Naive thymus-derived CD4-positive, alpha-beta T cell (primary cell): ENCODE data around the gene PTPRG. TPM values are rescaled to one million over a fixed set of nuclear protein-coding genes. Genes with fewer than 3 reads are reported as not detected.

Experiments used
- ATAC-seq: fragments of 150-1000 bp; cut with Tn5 transposase; 2 replicates; pipeline ENCODE4 v1.10.0; 2021; ENCODE audit warnings: mild to moderate bottlenecking, moderate library complexity
- CTCF ChIA-PET: fragments of 350-600 bp; sonication (Branson Sonifier 250); formaldehyde crosslinking; loops from one replicate; lab custom pipeline; 2021; ENCODE audit warnings: antibody characterized with exemption; lab: Charles Lee
- POLR2A ChIA-PET: fragments of 350-600 bp; sonication (Branson Sonifier 250); formaldehyde crosslinking; loops from one replicate; lab custom pipeline; 2021; ENCODE audit warnings: antibody characterized with exemption, inconsistent platforms; lab: Charles Lee
- DNase-seq, 9 donors: peaks; one replicate each; pipeline versions ENCODE4 v3.0.0 to v3.0.0-alpha.2; 2020 to 2022; ENCODE audit warnings: mixed read lengths in 1 of 9
- H3K27ac ChIP-seq: one replicate; pipeline ENCODE4 v1.7.0; 2013; ENCODE audit warnings: mild to moderate bottlenecking, low read depth, low read length, moderate library complexity
- H3K27me3 ChIP-seq, 2 donors: one replicate each; pipeline ENCODE4 v1.7.0; 2013; ENCODE audit warnings: low read length in 2 of 2, mild to moderate bottlenecking in 2 of 2, moderate library complexity in 2 of 2; ENCODE audit not compliant: control insufficient read depth in 2 of 2, insufficient read depth in 2 of 2
- H3K36me3 ChIP-seq, 3 experiments: 1 replicate in 2 of 3; 2 replicates in 1 of 3; pipeline ENCODE4 v1.7.0; 2013; ENCODE audit warnings: low read length in 3 of 3, mild to moderate bottlenecking in 3 of 3, moderate library complexity in 1 of 3; ENCODE audit not compliant: insufficient read depth in 3 of 3, control insufficient read depth in 2 of 3
- H3K4me1 ChIP-seq, 2 donors: one replicate each; pipeline ENCODE4 v1.7.0; 2013; ENCODE audit warnings: low read length in 2 of 2, mild to moderate bottlenecking in 2 of 2, moderate library complexity in 1 of 2; ENCODE audit not compliant: control insufficient read depth in 2 of 2, insufficient read depth in 2 of 2
- H3K4me3 ChIP-seq: 2 replicates; pipeline ENCODE4 v1.7.0; 2013; ENCODE audit warnings: mild to moderate bottlenecking, low read length
- H3K9me3 ChIP-seq, 3 experiments: 1 replicate in 2 of 3; 2 replicates in 1 of 3; pipeline ENCODE4 v1.7.0; 2013; ENCODE audit warnings: low read length in 3 of 3; ENCODE audit not compliant: control insufficient read depth in 2 of 3
- H3K27ac Mint-ChIP-seq, 9 donors: one replicate each; pipeline ENCODE4 v1.8.0; 2020 to 2022; ENCODE audit warnings: mixed read lengths in 9 of 9, mild to moderate bottlenecking in 8 of 9, moderate library complexity in 5 of 9, inconsistent platforms in 2 of 9
- H3K27me3 Mint-ChIP-seq, 5 donors: one replicate each; pipeline ENCODE4 v1.8.0; 2021 to 2022; ENCODE audit warnings: mixed read lengths in 5 of 5, mild to moderate bottlenecking in 1 of 5
- H3K36me3 Mint-ChIP-seq, 5 donors: one replicate each; pipeline ENCODE4 v1.8.0; 2020 to 2022; ENCODE audit warnings: mixed read lengths in 5 of 5, mild to moderate bottlenecking in 3 of 5, inconsistent platforms in 1 of 5
- H3K4me1 Mint-ChIP-seq, 7 donors: one replicate each; pipeline ENCODE4 v1.8.0; 2020 to 2022; ENCODE audit warnings: mixed read lengths in 7 of 7, mild to moderate bottlenecking in 3 of 7, inconsistent platforms in 1 of 7
- H3K4me3 Mint-ChIP-seq, 10 donors: one replicate each; pipeline ENCODE4 v1.8.0; 2020 to 2022; ENCODE audit warnings: mild to moderate bottlenecking in 10 of 10, mixed read lengths in 10 of 10, moderate library complexity in 6 of 10, inconsistent platforms in 2 of 10
- H3K9me3 Mint-ChIP-seq, 11 donors: one replicate each; pipeline ENCODE4 v1.8.0; 2020 to 2022; ENCODE audit warnings: mixed read lengths in 11 of 11, mild to moderate bottlenecking in 4 of 11, inconsistent platforms in 1 of 11, moderate library complexity in 1 of 11
- intact Hi-C, 2 donors: fragments of 100-400 bp; cut with micrococcal nuclease; formaldehyde crosslinking; loops; one replicate each; pipeline ENCODE4 v1.15.1; 2023
- polyA plus RNA-seq, 2 donors: library from polyadenylated mRNA; unstranded; fragments of 300-500 nt; fragmentation: Illumina TruSeq; gene quantifications; one replicate each; pipeline ENCODE4 v1.2.3, GENCODE V29; 2021
- total RNA-seq, 6 experiments: library from RNA in 5 of 6; stranded (reverse) in 5 of 6; gene quantifications; 1 replicate in 5 of 6; 2 replicates in 1 of 6; pipeline ENCODE4 v1.2.3 and lab custom pipeline; 2021 to 2026

The PTPRG gene
- total and polyA plus RNA-seq, 7 experiments from 2014 or later: 0.17 to 1.7 TPM; not detected in 5

- Mint-ChIP-seq H3K9me3 (peaks cover 0 to 18% (median 5%) of the 10 kb centered on the region in 11 donors), H3K27ac (peak overlapping the region in 1 of 9 donors; percentile 68), H3K4me1 (peaks cover 0 to 25% (median 15%) of the 10 kb centered on the region in 7 donors), H3K36me3 (no peaks in the 10 kb centered on the region), H3K4me3 (peak overlapping the region; percentile 18 to 93 (median 62)), H3K27me3 (peaks cover 65 to 76% (median 71%) of the 10 kb centered on the region in 5 donors)
- Histone ChIP-seq H3K9me3 (no peaks in the 10 kb centered on the region), H3K4me3 (no peak overlapping the region), H3K27me3 (peaks cover 0 to 3% of the 10 kb centered on the region in 2 donors), H3K27ac (no peak overlapping the region), H3K4me1 (no peaks in the 10 kb centered on the region), H3K36me3 (no peaks in the 10 kb centered on the region)
- ATAC-seq (no peak), DNase-seq (peak in 1 of 9 donors; percentile 64)
- CTCF ChIA-PET: no interaction called here
- intact Hi-C loops: loop anchor here in 1 of 2 donors (2.0 kb wide), 1 partner anchor 40 kb away; no protein-coding TSS in a partner anchor
- POLR2A ChIA-PET: no interaction called here
Measured at GRCh38 chr3:61560517-61561373, 626 bp upstream of the PTPRG start.

- Histone ChIP-seq H3K4me1 (no peaks in the 10 kb centered on the region), H3K27me3 (peaks cover 0 to 3% of the 10 kb centered on the region in 2 donors), H3K9me3 (no peaks in the 10 kb centered on the region), H3K36me3 (no peaks in the 10 kb centered on the region), H3K27ac (no peak overlapping the region), H3K4me3 (no peak overlapping the region)
- POLR2A ChIA-PET: no interaction called here
- H3K27me3 Mint-ChIP-seq: peaks cover 63 to 77% (median 72%) of the 10 kb centered on the region in 5 donors
- DNase-seq (peak in 1 of 9 donors; percentile 27), ATAC-seq (no peak)
- peak overlapping the region in 7 of 10 donors; percentile 21 to 81 (median 34) for H3K4me3 Mint-ChIP-seq
- peaks cover 0 to 10% (median 5%) of the 10 kb centered on the region in 11 donors for H3K9me3 Mint-ChIP-seq
- intact Hi-C loops: no loop called here
- H3K36me3 Mint-ChIP-seq: no peaks in the 10 kb centered on the region
- CTCF ChIA-PET: no interaction called here
- H3K27ac Mint-ChIP-seq: no peak overlapping the region
- H3K4me1 Mint-ChIP-seq: peaks cover 0 to 25% (median 15%) of the 10 kb centered on the region in 7 donors
Measured at GRCh38 chr3:61562042-61562720, 810 bp downstream of the PTPRG start.

GRCh38 chr3:61562721-61563312 is 1.4 kb downstream of the PTPRG start:
- H3K27ac Mint-ChIP-seq: no peak overlapping the region
- no peaks in the 10 kb centered on the region for H3K36me3 Mint-ChIP-seq
- H3K27ac ChIP-seq: no peak overlapping the region
- H3K27me3 Mint-ChIP-seq: peaks cover 58 to 76% (median 68%) of the 10 kb centered on the region in 5 donors
- DNase-seq: peak in 1 of 9 donors; percentile 24
- H3K4me3 ChIP-seq: no peak overlapping the region
- ATAC-seq: no peak
- no peaks in the 10 kb centered on the region for H3K9me3 ChIP-seq
- peaks cover 0 to 3% of the 10 kb centered on the region in 2 donors for H3K27me3 ChIP-seq
- H3K4me1 ChIP-seq: no peaks in the 10 kb centered on the region
- peaks cover 0 to 25% (median 15%) of the 10 kb centered on the region in 7 donors for H3K4me1 Mint-ChIP-seq
- intact Hi-C loops: no loop called here
- H3K9me3 Mint-ChIP-seq: peaks cover 0 to 10% (median 5%) of the 10 kb centered on the region in 11 donors
- peak overlapping the region in 7 of 10 donors; percentile 21 to 81 (median 34) for H3K4me3 Mint-ChIP-seq
- no peaks in the 10 kb centered on the region for H3K36me3 ChIP-seq
- CTCF ChIA-PET: no interaction called here
- POLR2A ChIA-PET: no interaction called here

GRCh38 chr3:61563313-61564271 is 2.2 kb downstream of the PTPRG start:
- CTCF ChIA-PET: no interaction called here
- H3K4me3 Mint-ChIP-seq: peak overlapping the region in 6 of 10 donors; percentile 9 to 81 (median 37)
- DNase-seq (peak in 1 of 9 donors; percentile 22), ATAC-seq (no peak)
- POLR2A ChIA-PET: no interaction called here
- intact Hi-C loops: no loop called here
- Histone ChIP-seq H3K4me3 (no peak overlapping the region), H3K4me1 (no peaks in the 10 kb centered on the region), H3K36me3 (no peaks in the 10 kb centered on the region), H3K9me3 (no peaks in the 10 kb centered on the region), H3K27ac (no peak overlapping the region), H3K27me3 (peaks cover 0 to 3% of the 10 kb centered on the region in 2 donors)
- H3K36me3 Mint-ChIP-seq: no peaks in the 10 kb centered on the region
- peaks cover 0 to 8% (median 3%) of the 10 kb centered on the region in 11 donors for H3K9me3 Mint-ChIP-seq
- H3K4me1 Mint-ChIP-seq: peaks cover 0 to 25% (median 15%) of the 10 kb centered on the region in 7 donors
- no peak overlapping the region for H3K27ac Mint-ChIP-seq
- H3K27me3 Mint-ChIP-seq: peaks cover 55 to 75% (median 68%) of the 10 kb centered on the region in 5 donors

- H3K4me1 Mint-ChIP-seq: peaks cover 0 to 25% (median 15%) of the 10 kb centered on the region in 7 donors
- no peaks in the 10 kb centered on the region for H3K36me3 Mint-ChIP-seq
- no peak for ATAC-seq
- Histone ChIP-seq H3K27me3 (peaks cover 0 to under 1% of the 10 kb centered on the region in 2 donors), H3K4me3 (no peak overlapping the region), H3K9me3 (no peaks in the 10 kb centered on the region), H3K27ac (no peak overlapping the region), H3K36me3 (no peaks in the 10 kb centered on the region), H3K4me1 (no peaks in the 10 kb centered on the region)
- intact Hi-C loops: no loop called here
- no peak overlapping the region for H3K27ac Mint-ChIP-seq
- POLR2A ChIA-PET: no interaction called here
- H3K27me3 Mint-ChIP-seq: peaks cover 50 to 73% (median 58%) of the 10 kb centered on the region in 5 donors
- CTCF ChIA-PET: no interaction called here
- H3K9me3 Mint-ChIP-seq: peaks cover 0 to 2% (median 0%) of the 10 kb centered on the region in 11 donors
- peak overlapping the region in 5 of 10 donors; percentile 1 to 81 (median 42) for H3K4me3 Mint-ChIP-seq
- DNase-seq: peak in 1 of 9 donors; percentile 37
Measured at GRCh38 chr3:61564395-61565059, 3.2 kb downstream of the PTPRG start.
